Measurements from ENCODE around the gene GNAL. TPM values are rescaled to one million over a fixed set of nuclear protein-coding genes. Genes with fewer than 3 reads are reported as not detected.
A peak's percentile ranks its signal among the peaks of the same experiment; 100 is the strongest.
"Not testable (repeated sequence)": the region's sequence is repeated elsewhere in the genome, so short reads cannot be mapped to it uniquely, and the experiment has no call there.

The GNAL gene
- total RNA-seq, 2 donors from 2014 or later: 16.9 to 27.9 TPM

- DNase-seq (ENCODE audit: low spot score): peak; percentile 79
- intact Hi-C loops (cut with DNase I): no loop called here
These were observed 191.7 kb downstream of the GNAL start for GRCh38 chr18:11880586-11881304.

DNA sequence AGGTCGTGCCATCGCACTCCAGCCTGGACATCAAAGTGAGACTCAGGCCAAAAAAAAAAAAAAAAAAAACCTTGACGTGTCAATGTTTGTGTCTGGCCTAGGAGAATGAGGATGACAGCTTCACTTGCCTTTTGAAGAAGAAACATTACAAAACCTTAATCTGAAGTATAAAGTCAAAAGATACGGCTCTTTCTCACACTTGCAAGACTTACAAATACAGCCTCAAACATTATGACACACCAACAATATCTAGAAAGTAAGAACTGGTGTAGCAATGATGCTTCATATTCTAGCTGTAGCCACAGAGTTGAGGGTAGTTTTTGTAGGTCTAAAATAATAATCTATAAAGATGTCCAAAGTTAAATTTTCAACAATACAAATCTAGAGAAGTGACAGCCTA is 193.6 kb downstream of the GNAL start:
- no peak for DNase-seq (ENCODE audit: low spot score)
- intact Hi-C loops (cut with DNase I): no loop called here

DNA sequence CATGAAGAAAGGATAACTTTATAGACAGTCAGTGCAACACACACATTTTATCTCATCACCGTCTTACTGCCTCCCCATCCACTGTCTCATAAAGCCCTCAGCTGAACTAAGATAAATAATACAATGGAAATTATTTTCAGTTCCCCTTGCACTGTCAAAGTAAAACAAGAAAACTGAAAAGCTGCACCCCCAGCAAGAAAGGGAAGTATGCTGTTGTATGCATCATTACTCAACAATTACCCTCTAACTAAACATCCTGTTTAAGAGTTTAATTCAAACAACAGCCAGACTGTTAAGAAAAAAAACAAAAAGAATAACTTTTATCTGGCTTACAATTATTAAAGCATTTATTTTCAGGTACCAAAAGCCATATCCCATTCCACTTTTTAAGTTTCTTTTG is 194.1 kb downstream of the GNAL start:
- DNase-seq (ENCODE audit: low spot score): no peak
- intact Hi-C loops (cut with DNase I): no loop called here

DNA sequence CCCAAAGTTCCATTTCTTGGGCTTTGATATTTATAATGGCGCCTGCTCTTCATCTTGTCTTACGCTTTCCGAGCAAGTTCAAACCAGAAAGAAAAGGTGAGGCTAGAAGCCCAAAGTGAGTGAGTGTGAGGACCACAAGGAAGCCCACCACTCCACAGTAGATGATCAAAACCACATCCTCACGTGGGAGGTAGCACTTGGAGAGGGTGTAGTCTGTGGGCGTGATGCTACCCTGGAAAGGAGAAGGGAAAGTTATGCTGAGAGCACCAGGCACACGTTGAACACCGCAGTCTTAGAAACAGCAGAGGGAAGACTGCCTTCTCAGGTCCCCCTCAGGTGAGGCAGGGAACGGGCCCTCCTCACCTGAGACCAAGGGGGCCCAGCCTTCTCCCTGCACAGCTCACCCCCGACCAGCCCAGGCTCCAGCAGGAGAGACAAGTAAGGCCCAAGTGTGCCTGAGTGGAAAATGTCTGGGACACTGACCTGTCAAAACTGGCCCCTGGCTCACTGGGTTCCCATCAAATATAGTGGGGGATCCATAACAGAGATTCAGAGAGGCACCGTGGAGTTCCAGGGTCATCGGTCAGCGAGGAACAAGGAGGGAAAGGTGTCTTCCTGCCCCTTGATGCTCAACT is 195.4 kb downstream of the GNAL start:
- intact Hi-C loops (cut with DNase I): no loop called here
- DNase-seq (ENCODE audit: low spot score): peak; percentile 37

- intact Hi-C loops (cut with DNase I): no loop called here
- peak; percentile 78 for DNase-seq (ENCODE audit: low spot score)
These were observed 196.3 kb downstream of the GNAL start for GRCh38 chr18:11885278-11885947.

DNA sequence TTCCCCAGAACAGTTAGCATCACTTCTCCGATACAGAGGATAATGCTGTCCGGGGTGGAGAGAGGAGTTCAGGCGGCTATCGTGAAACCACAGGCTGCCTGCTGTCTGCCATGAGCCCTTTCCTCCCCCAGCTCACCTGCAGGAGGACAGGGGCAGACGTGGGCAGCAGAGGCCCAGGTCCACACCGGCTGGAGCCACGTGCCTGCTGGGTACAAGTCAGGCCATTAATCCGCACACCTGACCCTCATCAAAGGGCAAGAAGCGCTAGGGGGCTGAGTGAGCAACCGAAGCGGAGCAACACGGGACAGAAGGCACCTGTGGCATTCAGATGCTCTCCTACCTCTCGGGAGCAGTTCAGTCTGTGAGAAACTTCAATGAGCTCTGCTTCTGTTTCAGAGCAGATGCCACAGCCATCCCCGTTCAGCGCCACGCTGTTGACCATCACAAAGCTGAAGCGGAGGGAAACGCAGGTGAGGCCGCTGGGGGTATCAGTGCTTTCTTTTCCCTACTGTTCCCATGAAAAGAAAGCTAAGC is 197.6 kb downstream of the GNAL start:
- DNase-seq (ENCODE audit: low spot score): peak; percentile 58
- intact Hi-C loops (cut with DNase I): no loop called here

DNA sequence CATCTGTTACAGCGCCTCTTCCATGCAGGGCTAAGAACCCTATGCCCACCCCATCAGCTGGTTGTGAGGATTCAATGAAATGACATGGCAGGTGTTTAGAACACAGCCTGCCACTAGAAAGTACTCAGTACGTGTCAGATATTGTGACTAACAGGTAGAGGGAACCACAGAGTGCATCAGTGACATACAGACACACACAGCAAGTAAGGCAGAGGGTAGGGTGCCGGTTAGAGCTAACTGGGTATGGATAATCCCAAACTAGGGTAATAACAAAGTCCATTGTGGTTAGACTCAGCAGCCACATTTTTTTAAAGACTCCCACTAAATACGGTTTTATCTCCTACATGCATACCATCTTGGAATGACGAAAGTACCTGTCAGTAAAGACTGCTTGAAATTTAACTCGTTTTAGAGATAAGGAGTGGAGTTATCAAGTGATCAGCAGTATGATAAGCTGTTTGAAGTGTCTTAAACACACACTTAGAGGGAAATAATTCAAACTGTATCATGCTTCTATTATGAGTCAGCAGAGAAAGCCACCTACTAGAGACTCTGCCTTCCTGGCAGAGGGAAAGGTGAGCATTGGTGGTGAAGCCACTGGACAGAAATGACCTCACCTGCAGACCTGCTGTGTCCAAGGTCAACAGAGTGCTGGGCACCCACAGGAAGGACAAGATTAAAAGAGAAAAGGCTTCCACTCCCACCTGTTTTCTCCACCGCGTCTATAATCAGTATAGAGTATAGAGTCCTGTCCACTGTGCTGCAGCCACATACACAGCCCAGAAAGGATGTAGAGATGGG is 198.5 kb downstream of the GNAL start:
- intact Hi-C loops (cut with DNase I): no loop called here
- peak; percentile 12 for DNase-seq (ENCODE audit: low spot score)

- intact Hi-C loops (cut with DNase I): no loop called here
- DNase-seq (ENCODE audit: low spot score): peak; percentile 15
These were observed 199.7 kb downstream of the GNAL start for GRCh38 chr18:11888726-11889125.

GRCh38 chr18:11889284-11889683 is 200.2 kb downstream of the GNAL start:
- DNase-seq (ENCODE audit: low spot score): peak; percentile 9
- intact Hi-C loops (cut with DNase I): no loop called here

DNA sequence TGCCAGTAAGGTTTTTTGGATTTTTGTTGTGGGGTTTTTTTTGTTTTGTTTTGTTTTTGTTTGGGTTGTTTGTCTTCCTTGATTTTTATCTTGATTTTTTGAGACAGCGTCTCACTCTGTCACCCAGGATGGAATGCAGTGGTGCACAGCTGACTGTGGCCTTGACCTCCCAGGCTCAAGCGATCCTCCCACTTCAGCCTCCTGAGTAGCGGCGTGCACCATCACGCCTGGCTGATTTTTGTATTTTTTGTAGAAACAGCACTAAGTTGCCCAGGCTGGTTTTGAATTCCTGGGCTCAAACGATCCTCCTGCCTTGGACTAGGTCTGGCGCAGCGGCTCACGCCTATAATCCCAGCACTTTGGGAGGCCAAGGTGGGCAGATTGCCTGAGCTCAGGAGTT is 202.7 kb downstream of the GNAL start:
- peak; percentile 40 for DNase-seq (ENCODE audit: low spot score)
- intact Hi-C loops (cut with DNase I): no loop called here

GRCh38 chr18:11892438-11892837 is 203.4 kb downstream of the GNAL start:
- DNase-seq (ENCODE audit: low spot score); intact Hi-C loops (cut with DNase I): not testable (repeated sequence)

- intact Hi-C loops (cut with DNase I): no loop called here
- no peak for DNase-seq (ENCODE audit: low spot score)
These were observed 208.7 kb downstream of the GNAL start for GRCh38 chr18:11897781-11898180.

DNA sequence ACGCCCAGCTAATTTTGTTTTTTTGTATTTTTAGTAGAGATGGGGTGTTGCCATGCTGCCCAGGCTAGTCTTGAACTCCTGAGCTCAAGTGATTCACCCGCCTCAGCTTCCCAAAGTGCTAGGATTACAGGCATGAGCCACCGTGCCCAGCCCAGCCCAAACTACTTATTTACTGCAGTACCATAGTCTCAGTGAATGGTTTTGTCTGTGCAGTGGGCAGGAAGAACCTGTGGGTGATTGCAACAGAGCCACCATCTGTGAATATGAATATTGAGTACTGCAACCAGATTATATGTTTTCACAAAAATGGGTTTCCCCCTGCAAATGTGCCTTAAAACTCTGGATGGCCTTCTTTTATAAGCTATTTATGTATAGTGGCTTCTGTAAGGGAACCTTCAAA is 210.0 kb downstream of the GNAL start:
- DNase-seq (ENCODE audit: low spot score): peak; percentile 31
- intact Hi-C loops (cut with DNase I): no loop called here

DNA sequence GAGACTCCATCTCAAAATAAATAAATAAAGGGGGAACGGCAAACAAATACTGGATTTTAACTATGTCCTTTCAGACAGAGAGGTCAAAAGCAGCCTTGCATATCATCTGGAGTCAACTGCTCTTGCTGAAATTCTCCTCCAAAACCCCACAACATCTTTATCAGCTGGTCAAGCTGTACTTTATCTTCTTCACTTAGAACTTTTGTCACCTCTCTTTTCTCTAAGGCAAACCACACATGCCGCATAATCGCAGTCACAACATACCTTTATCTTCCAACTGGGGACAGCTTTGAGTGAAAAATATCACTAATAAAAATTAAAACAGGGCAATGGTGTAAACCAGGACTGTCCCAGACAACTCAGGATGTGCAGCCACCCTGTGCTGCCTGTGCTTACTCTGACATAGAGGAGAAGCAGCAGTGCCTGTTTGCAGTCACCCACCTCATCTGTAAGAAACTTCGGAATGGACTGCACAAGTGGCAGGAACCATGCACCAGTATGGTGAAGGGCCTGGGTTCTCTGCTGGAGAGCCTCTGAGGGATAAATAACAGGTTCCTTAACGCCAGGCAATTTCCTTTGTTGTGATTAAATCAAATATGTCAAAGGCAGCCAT is 212.9 kb downstream of the GNAL start:
- intact Hi-C loops (cut with DNase I): loop anchor here in 1 of 2 donors (10.0 kb wide), 1 partner anchor 47 kb away; the partner anchor contains the start of gene CHMP1B
- peak; percentile 58 for DNase-seq (ENCODE audit: low spot score)

- intact Hi-C loops (cut with DNase I): loop anchor here in 1 of 2 donors (10.0 kb wide), 1 partner anchor 48 kb away; the partner anchor contains the start of gene CHMP1B
- peak; percentile 45 for DNase-seq (ENCODE audit: low spot score)
These were observed 213.6 kb downstream of the GNAL start for GRCh38 chr18:11902522-11903292.

- DNase-seq (ENCODE audit: low spot score): peak; percentile 19
- intact Hi-C loops (cut with DNase I): loop anchor here in 1 of 2 donors (10.0 kb wide), 1 partner anchor 51 kb away; the partner anchor contains the start of gene CHMP1B
These were observed 216.5 kb downstream of the GNAL start for GRCh38 chr18:11905613-11906012.

DNA sequence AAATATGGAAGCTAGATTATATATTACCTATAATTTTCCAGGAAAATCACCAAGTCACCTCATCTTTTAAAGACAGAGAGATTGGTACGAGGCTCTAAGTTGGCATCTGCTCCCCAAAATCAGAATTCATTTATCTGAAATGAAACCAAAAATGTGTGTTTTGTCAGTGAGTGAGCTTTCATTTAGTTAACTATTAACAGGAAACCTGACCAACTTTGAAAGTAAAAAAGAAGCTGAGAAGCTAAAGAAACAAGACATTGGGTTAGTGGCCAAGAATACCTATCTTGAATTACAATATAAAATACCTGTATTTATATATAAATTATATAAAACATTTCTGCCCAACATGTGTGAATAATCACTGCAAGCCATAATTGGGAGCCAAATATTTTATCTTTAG is 217.1 kb downstream of the GNAL start:
- no peak for DNase-seq (ENCODE audit: low spot score)
- intact Hi-C loops (cut with DNase I): loop anchor here in 1 of 2 donors (10.0 kb wide), 1 partner anchor 51 kb away; the partner anchor contains the start of gene CHMP1B

All from posterior vena cava (tissue), 2 donors.